Effector CD8-positive, alpha-beta T cell (primary cell): ENCODE results near the gene IP6K1.
A peak's percentile ranks its signal among the peaks of the same experiment; 100 is the strongest.
"Not testable (repeated sequence)": the region's sequence is repeated elsewhere in the genome, so short reads cannot be mapped to it uniquely, and the experiment has no call there.

ENCODE experiments used
- DNase-seq: peaks from one replicate; lab custom pipeline; 2025; lab: John Stamatoyannopoulos, UW
- total RNA-seq, 4 experiments: gene quantifications; one replicate each; lab custom pipeline; 2026; lab: John Stamatoyannopoulos, UW

IP6K1 gene
- total RNA-seq: 91.1 to 147 (median 104) reads per million in 4 experiments

- peak; percentile 98 for DNase-seq
Observed at GRCh38 chr3:49786357-49787181, at the start of gene IP6K1. Gene IP6K1, minus strand, starts transcription at chr3:49786542. Its CDS starts 38,502 bp downstream, at chr3:49748040.

DNA sequence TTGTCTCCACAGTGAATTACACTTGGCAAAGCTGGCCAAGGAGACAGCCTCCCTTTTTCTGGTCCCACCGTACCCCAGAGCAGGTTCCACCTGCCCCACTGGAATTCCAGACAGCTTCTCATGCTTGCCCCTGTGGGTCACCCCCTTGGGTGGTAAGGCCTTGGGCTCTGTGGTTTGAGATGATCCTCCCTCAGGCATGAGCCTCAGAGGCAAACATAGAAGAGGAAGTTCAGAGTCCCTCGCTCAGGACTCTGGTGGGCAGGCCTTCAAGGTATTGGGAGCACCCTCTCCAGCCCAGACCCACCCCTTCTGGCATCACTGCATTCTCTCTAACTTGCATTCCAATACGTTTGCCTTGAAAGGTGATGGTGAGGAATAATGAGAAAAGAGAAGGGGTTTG is 45.0 kb upstream of the IP6K1 start:
- no peak for DNase-seq

- no peak for DNase-seq
Observed at GRCh38 chr3:49826016-49826415, 39.7 kb upstream of the IP6K1 start.

GRCh38 chr3:49823131-49823530 is 36.8 kb upstream of the IP6K1 start:
- not testable (repeated sequence) for DNase-seq

GRCh38 chr3:49813497-49814174 is 27.3 kb upstream of the IP6K1 start, which contains the start of gene UBA7:
Gene UBA7, minus strand, starts transcription at chr3:49813953. Its CDS starts 166 bp downstream, at chr3:49813787.
- no peak for DNase-seq

DNA sequence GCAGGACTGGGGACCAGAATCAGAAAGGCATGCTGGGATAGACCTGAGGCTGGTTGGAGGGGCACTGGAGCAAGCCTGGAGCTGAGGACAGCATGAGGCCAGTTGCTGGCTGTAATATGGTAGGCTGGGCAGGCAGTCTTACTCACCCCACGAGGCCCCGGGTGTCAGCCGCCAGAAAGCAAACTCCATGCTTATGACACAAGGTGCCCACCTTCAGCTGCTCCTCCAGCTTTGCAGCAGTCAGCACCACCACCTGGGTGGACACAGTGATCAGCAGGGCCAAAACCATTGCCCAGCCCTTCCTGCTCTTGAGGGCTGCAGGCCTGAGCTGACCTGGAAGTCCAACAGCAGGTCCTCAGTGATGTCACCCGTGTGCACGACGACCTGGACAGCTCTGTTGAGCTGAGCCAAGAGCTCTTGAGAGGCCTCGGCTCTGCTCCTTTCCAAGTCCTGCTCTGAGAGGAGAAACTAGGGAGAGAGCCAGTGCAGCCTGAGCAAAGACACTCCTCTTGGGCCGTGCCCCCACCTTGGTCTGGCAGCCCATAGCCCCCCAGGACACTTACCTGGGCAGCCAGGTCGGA is 26.7 kb upstream of the IP6K1 start:
- DNase-seq: no peak

- no peak for DNase-seq
Observed at GRCh38 chr3:49807431-49808114, 21.2 kb upstream of the IP6K1 start.

GRCh38 chr3:49806850-49807249 is 20.5 kb upstream of the IP6K1 start:
- DNase-seq: no peak

GRCh38 chr3:49805897-49806701 is 19.8 kb upstream of the IP6K1 start:
- DNase-seq: peak; percentile 9

GRCh38 chr3:49805367-49805782 is 19.0 kb upstream of the IP6K1 start:
- DNase-seq: no peak

DNA sequence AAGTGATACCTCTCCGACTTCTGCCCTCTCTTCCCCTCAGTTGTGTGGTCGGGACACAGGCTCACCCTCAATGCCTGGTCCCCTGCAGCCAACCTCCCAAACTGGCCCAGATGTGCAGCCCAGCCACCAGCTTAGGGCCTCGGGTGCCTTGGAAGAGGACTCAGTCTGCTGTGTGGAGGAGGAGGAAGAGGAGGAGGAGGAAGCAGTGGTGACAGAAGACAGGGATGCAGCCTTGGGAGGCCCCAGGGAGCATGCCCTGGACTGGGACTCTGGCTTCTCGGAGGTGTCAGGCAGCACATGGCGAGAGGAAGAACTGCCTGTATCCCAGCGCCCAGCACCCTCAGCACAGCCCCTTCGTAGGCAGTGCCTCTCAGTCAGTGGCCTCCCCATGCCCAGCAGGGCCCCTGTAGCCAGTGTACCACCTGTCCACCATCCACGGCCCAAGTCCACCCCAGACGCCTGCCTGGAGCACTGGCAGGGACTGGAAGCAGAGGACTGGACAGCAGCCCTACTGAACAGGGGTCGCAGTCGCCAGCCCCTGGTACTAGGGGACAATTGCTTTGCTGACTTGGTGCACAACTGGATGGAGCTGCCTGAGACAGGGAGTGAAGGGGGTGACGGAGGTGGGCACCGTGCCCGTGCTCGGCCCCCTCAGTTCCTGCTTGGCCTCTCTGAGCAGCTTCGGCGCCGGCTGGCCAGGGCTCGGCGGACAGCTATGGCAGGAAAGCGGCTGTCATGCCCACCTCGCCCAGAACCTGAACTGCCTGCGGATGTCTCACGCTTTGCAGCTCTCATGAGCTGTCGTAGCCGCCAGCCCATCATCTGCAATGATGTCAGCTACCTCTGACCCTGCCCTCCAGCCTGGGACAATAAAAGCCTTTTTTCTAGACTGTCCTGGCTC is 18.0 kb upstream of the IP6K1 start:
- no peak for DNase-seq

DNA sequence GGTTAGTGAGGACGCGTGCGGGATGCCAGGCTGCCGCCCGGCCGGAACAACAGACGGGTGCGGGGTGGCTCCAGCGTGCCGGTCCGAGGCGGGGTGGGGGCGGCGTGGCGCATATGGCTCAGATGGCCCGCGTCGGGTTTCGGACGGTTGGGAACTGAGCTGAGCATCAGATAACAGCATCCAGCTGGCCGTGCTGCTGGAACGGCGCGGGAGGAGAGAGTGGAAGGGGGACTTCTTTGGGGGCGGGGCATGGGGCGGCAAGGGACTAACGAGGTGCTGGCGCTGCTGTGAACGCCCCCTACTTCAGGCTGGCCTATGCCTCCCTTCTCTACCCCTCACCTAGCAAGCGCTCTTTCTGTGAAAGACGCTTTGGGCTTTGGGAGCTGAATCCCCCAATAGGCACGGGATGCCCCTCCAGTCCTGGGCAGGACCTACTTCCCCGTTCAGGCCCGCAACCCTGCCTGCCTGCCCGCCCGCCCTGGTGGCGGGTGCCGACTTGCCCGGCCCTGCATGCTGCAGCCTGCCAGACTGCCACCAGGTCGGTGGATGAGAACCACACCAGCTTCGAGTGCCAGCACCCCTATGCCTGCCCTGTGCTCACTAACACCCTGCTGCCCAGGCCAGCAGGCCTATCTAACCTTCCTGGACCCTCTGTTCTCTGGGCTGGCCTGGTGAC is 17.3 kb upstream of the IP6K1 start:
- peak; percentile 58 for DNase-seq

DNA sequence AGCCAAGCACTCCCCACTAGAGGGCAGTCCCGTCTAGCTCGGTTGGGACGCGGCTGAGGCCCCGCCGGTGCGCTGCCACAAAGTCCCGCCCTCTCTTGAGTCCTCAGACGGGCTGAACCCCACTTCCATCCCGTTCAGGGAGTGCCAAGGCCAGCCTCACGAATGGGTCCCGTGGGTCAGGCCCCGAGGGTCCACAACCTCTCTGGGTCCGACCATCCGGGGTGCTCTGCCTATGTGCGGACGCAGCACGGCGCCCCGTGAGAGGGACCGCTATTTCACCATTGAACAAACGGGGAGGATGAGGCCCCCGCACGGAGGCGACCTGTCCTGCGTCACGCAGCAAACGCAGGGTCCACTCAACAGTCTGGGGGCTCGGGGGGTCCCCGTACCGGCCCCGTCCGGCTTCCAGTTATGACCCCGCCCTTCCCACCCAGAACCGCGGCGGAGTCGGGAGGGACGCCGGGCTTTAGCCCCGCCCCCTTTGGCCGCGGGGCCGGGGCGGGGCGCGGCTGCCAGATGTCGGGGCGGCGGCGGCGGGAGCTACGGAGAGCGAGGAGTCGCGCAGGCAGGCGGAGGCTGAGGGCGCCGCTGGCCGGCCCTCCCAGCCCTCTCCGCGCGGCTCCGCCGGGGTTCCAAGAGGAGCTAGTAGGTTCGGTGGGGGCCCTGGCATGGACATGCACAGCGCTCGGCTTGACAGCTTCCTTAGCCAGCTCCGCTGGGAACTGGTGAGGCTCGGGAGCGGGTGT is 16.6 kb upstream of the IP6K1 start, which contains the start of gene INKA1:
Gene INKA1 (plus strand): TSS at position 543 of the 746 bp plus-strand sequence. CDS start 132 bp downstream, at position 675.
- peak; percentile 75 for DNase-seq

- no peak for DNase-seq
Observed at GRCh38 chr3:49801160-49801559, 14.8 kb upstream of the IP6K1 start.

DNA sequence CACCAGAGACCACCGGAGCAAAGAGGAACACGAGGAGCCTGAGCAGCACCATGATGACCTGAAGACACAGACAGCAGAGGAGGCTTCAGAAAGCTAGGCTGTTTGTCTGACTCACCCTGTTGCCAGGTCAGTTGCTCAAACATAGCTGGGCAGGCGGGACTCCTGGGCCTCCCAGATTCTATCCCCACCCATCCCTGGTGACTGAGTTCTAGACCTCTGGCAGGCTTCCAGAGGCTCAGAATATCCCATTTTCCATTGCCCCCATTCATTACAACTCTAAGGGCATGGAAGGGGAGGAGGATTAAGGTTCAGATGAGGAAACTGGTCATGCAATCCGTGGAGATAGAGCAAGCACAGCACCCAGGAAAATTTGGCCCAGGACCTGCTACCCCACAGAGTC is 13.4 kb upstream of the IP6K1 start, which contains the start of gene CDHR4:
Gene CDHR4 (minus strand): TSS at position 113 of the 400 bp plus-strand sequence. CDS start 61 bp downstream, at position 52.
- DNase-seq: no peak

DNA sequence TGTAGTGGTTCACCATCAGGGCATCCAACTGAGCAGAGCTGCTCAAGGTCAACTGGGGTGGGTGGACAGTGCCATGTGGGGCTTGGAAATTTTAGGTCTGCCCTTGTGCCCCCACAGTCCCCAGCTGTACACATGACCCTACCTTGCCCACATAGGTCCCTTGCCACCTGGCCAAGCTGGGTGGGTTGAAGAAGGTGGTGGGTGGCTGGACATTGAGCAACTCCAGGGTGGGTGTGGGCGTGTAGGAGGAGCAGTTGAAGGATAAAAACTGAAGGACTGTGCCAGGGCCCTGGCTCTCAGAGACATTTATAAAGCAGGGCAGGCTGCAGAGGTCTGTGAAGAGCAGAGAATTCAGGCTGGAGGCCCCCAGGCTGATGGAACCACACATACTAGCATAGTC is 12.8 kb upstream of the IP6K1 start:
- DNase-seq: no peak

DNA sequence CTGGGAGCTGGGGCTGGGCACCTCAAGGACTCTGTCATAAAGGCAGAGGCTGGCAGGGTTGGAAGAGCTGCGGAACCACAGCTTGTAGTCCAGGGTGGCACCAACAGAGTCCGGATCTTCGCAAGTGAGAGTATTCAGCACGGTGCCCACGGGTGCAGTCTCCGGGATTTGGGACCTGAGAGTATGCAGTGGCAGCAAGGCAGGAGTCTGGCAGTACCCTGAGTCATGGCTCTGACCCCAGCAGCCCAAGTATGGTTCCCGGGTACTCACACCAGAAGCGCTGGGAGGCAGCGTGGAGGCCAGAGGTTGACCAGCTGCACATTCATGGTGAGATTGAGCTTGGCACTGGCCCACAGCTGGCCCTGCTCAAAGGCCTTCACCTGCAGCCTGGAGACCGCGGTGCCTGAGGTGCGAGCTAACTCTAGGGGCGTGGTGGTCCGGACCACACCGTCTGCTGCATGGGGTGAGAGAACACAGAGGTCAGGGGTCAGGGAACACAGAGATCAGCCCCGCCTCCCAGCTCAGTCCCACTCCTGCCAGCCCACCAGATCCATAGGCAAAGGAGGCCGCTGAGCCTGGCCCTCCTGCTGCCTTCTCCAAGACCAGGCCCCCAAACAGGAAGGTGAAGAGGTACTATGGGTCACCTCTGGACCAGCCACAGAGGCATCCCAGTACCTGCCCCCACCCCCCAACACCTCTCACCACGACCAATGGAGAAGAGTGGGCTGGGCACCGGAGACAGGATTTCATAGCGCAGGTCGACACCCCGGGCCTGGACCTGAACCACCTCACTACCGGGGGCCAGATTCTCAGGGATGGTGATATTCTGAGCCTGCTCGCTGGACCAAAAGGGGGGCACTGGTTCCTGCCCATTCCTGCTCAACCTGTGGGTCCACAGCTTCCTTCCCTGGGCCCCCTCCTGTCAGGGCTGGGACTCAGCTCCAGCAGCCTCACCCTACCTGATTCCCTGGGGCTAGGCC is 8.9 kb upstream of the IP6K1 start:
- no peak for DNase-seq
